ENCODE measurements around the gene APC. TPM values are rescaled to one million over a fixed set of nuclear protein-coding genes. Genes with fewer than 3 reads are reported as not detected.

The APC gene
- total and polyA plus RNA-seq, 2 of the 13 experiments (the other 11 are each of a cell fraction or from before 2014, with no cell fraction given): 6.1 to 19.0 TPM

GRCh38 chr5:112860929-112861637 lies 123.4 kb downstream of the APC start, which contains the start of gene SRP19 (continued):
- no peak for TF ChIP-seq ZNF713 (CRISPR knock-in tag; IDR thresholded peaks at IDR 0.05)
- TF ChIP-seq ZNF3 (CRISPR knock-in tag; IDR thresholded peaks at IDR 0.05): peak; percentile 92
- peak; percentile 63; the same call in 1 of the 2 replicates for TF ChIP-seq ZNF230 (CRISPR knock-in tag; IDR thresholded peaks at IDR 0.05)
- TF ChIP-seq ZBTB38 (CRISPR knock-in tag; IDR thresholded peaks at IDR 0.05): peak; percentile 16; the same call in 1 of the 2 replicates
- TF ChIP-seq KDM5A (IDR thresholded peaks at IDR 0.05; ENCODE audit: borderline replicate concordance, low read length): peak; percentile 95
- 0 out of 2 replicates have a peak, but pooled peaks have one; percentile 59 for TF ChIP-seq FOXM1 (CRISPR knock-in tag; IDR thresholded peaks at IDR 0.05)
- no peak for TF ChIP-seq RFXANK (CRISPR knock-in tag; IDR thresholded peaks at IDR 0.05)
- no peak for TF ChIP-seq ZNF496 (CRISPR knock-in tag; IDR thresholded peaks at IDR 0.05; ENCODE audit: insufficient replicate concordance)
- no peak for TF ChIP-seq ZNF576 (CRISPR knock-in tag; IDR thresholded peaks at IDR 0.05)
- peak; percentile 89 for TF ChIP-seq NFYB (CRISPR knock-in tag; IDR thresholded peaks at IDR 0.05)

- Histone ChIP-seq H3K9ac (ENCODE audit: insufficient read depth, low read depth, low read length) (peak overlapping the region; percentile 98), H3K36me3 (replicated peaks in 1 of 2; ENCODE audit: control insufficient read depth in 1 of 2, insufficient read depth in 2 of 2, low read length in 2 of 2) (peaks cover 6 to 30% of the 10 kb centered on the region in 2 experiments; a peak in 4 of 5 replicates), H3K27ac (ENCODE audit: extremely low read length, insufficient read depth, low read length) (peak overlapping the region; percentile 89), H3K4me2 (ENCODE audit: low read depth, low read length) (peak overlapping the region; percentile 78), H3K79me2 (ENCODE audit: insufficient read depth, low read length) (peaks cover 32% of the 10 kb centered on the region), H2AFZ (ENCODE audit: low read length) (no peak overlapping the region), H3K27me3 (ENCODE audit: control insufficient read depth in 1 of 2, insufficient read depth in 2 of 2, low read length in 2 of 2) (no peaks in the 10 kb centered on the region; a peak in 1 of 5 replicates), H3K9me3 (ENCODE audit: low read length) (no peaks in the 10 kb centered on the region), H3K4me1 (ENCODE audit: insufficient read depth, low read length) (peaks cover 33% of the 10 kb centered on the region), H4K20me1 (ENCODE audit: insufficient read depth, low read length) (no peaks in the 10 kb centered on the region), H3K4me3 (replicated peaks in 1 of 3; ENCODE audit: insufficient read depth in 1 of 3, low read depth in 2 of 3, low read length in 3 of 3) (peak overlapping the region; percentile 85 to 100 (median 93))
- ChIA-PET CTCF (ENCODE audit: low intra/inter-chr PET ratio, low total read pairs) (no interaction called here), POLR2A (interaction anchor here (0.9 to 2.2 kb wide), 9 partner anchors 8 to 154 kb away, joined by 4 to 12 read pairs (median 7); partner anchors contain the start of genes DCP2 and REEP5)
- no peak for DNase-seq (ENCODE audit: low spot score)
- WGBS (ENCODE audit: low lambda C conversion rate): under 1% methylated on average over 8 of the region's 8 CpGs
- TSS peak; percentile 73 for BruUV-seq (replicated peaks)
- FAIRE-seq: no peak
- in situ Hi-C loops (cut with HindIII; ENCODE audit: extremely low pct_ligation_motif_present, low pct_unique_long_range_greater_than_20kb): no loop called here
- intact Hi-C loops (cut with micrococcal nuclease; ENCODE audit: unreplicated experiment): loop anchor here (2.0 to 5.0 kb wide), 3 partner anchors 61 to 154 kb away; partner anchors contain the start of gene REEP5
- TF ChIP-seq KDM5A (IDR thresholded peaks at IDR 0.05; ENCODE audit: borderline replicate concordance, low read length) (peak; percentile 19; the same call in 1 of the 2 replicates), ZNF235 (CRISPR knock-in tag; IDR thresholded peaks at IDR 0.05; ENCODE audit: borderline replicate concordance) (no peak)
- ATAC-seq: no peak
Observed at GRCh38 chr5:112861638-112861985, 123.9 kb downstream of the APC start.
